NCI-H345 treated with DMSO at 0.1 percent for 48 hours (cell line): ENCODE measurements around the gene KDF1.
"Not testable (repeated sequence)": the region's sequence is repeated elsewhere in the genome, so short reads cannot be mapped to it uniquely, and the experiment has no call there.

Source experiments
- DNase-seq: peaks from one replicate; lab custom pipeline; 2025; ENCODE audit not compliant: unreplicated experiment; lab: John Stamatoyannopoulos, UW

The KDF1 gene

GRCh38 chr1:26959270-26959669, 998 bp downstream of the KDF1 start:
- DNase-seq = no peak

- DNase-seq = no peak
Measured at GRCh38 chr1:26957306-26957705, 3.0 kb downstream of the KDF1 start.

- no peak for DNase-seq
Measured at GRCh38 chr1:26956321-26956720, 3.9 kb downstream of the KDF1 start.

GRCh38 chr1:26953374-26953773, 6.9 kb downstream of the KDF1 start:
- DNase-seq = no peak

GRCh38 chr1:26951821-26952497, 8.3 kb downstream of the KDF1 start:
- DNase-seq = no peak

- DNase-seq = no peak
Measured at GRCh38 chr1:26951216-26951615, 9.1 kb downstream of the KDF1 start.

GRCh38 chr1:26950602-26951001, 9.7 kb downstream of the KDF1 start:
- DNase-seq = no peak

- no peak for DNase-seq
Measured at GRCh38 chr1:26949926-26950319, 10.3 kb downstream of the KDF1 start.

- DNase-seq = no peak
Measured at GRCh38 chr1:26949266-26949925, 10.9 kb downstream of the KDF1 start.

- DNase-seq = not testable (repeated sequence)
Measured at GRCh38 chr1:26948725-26949057, 11.6 kb downstream of the KDF1 start.

- no peak for DNase-seq
Measured at GRCh38 chr1:26946270-26946669, 14.0 kb downstream of the KDF1 start.

GRCh38 chr1:26945728-26946127, 14.5 kb downstream of the KDF1 start:
- no peak for DNase-seq

GRCh38 chr1:26945138-26945537, 15.1 kb downstream of the KDF1 start:
- DNase-seq = no peak

- DNase-seq = no peak
Measured at GRCh38 chr1:26942656-26943055, 17.6 kb downstream of the KDF1 start.

GRCh38 chr1:26941311-26941710, 19.0 kb downstream of the KDF1 start:
- no peak for DNase-seq

GRCh38 chr1:26938659-26939025, 21.6 kb downstream of the KDF1 start:
- no peak for DNase-seq

- DNase-seq = no peak
Measured at GRCh38 chr1:26938004-26938658, 22.1 kb downstream of the KDF1 start.

GRCh38 chr1:26936823-26937222, 23.4 kb downstream of the KDF1 start:
- DNase-seq = no peak

GRCh38 chr1:26932531-26932930, 27.7 kb downstream of the KDF1 start:
- DNase-seq = no peak

GRCh38 chr1:26923711-26924110, 36.6 kb downstream of the KDF1 start:
- no peak for DNase-seq

GRCh38 chr1:26922901-26923300, 37.4 kb downstream of the KDF1 start:
- no peak for DNase-seq

- no peak for DNase-seq
Measured at GRCh38 chr1:26922431-26922729, 37.9 kb downstream of the KDF1 start.
